ENCODE measurements around the gene EXOSC7.

GRCh38 chr3:45010811-45011333 lies 34.8 kb downstream of the EXOSC7 start:
- TF ChIP-seq SMC3 (conservative IDR thresholded peaks at IDR 0.05; ENCODE audit: poor library complexity) (no peak), EP300 (conservative IDR thresholded peaks at IDR 0.05; ENCODE audit: poor library complexity, severe bottlenecking) (no peak), MXI1 (conservative IDR thresholded peaks at IDR 0.05; ENCODE audit: poor library complexity, severe bottlenecking) (no peak), POLR2AphosphoS5 (IDR thresholded peaks at IDR 0.05) (no peak), EZH2 (IDR thresholded peaks at IDR 0.05; ENCODE audit: borderline replicate concordance, insufficient read depth, low read length, poor library complexity, severe bottlenecking) (no peak), TAF1 (IDR thresholded peaks at IDR 0.05; ENCODE audit: low read depth) (no peak), REST (IDR thresholded peaks at IDR 0.05; ENCODE audit: borderline replicate concordance) (no peak), RAD21 (conservative IDR thresholded peaks at IDR 0.05) (no peak)
- TF ChIP-seq, protein P1, sequence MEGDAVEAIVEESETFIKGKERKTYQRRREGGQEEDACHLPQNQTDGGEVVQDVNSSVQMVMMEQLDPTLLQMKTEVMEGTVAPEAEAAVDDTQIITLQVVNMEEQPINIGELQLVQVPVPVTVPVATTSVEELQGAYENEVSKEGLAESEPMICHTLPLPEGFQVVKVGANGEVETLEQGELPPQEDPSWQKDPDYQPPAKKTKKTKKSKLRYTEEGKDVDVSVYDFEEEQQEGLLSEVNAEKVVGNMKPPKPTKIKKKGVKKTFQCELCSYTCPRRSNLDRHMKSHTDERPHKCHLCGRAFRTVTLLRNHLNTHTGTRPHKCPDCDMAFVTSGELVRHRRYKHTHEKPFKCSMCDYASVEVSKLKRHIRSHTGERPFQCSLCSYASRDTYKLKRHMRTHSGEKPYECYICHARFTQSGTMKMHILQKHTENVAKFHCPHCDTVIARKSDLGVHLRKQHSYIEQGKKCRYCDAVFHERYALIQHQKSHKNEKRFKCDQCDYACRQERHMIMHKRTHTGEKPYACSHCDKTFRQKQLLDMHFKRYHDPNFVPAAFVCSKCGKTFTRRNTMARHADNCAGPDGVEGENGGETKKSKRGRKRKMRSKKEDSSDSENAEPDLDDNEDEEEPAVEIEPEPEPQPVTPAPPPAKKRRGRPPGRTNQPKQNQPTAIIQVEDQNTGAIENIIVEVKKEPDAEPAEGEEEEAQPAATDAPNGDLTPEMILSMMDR (IDR thresholded peaks at IDR 0.05; ENCODE audit: poor library complexity, severe bottlenecking): no peak
